Breast epithelium (tissue), 4 donors: ENCODE results near the gene PTPN1. TPM values are rescaled to one million over a fixed set of nuclear protein-coding genes. Genes with fewer than 3 reads are reported as not detected.
"Not testable (repeated sequence)": the region's sequence is repeated elsewhere in the genome, so short reads cannot be mapped to it uniquely, and the experiment has no call there.

Source experiments
- DNase-seq, 2 donors: peaks; one replicate each; pipeline ENCODE4 v3.0.0-alpha.2; 2019; ENCODE audit warnings: low spot score in 2 of 2
- H3K27ac ChIP-seq, 2 donors: fragments of 200-600 bp; sonication (generic) in 1 of 2; one replicate each; pipeline ENCODE4 v1.5.1; 2016 to 2019; ENCODE audit warnings: mild to moderate bottlenecking in 1 of 2
- H3K27me3 ChIP-seq, 2 donors: fragments of 200-600 bp; sonication (generic) in 1 of 2; one replicate each; pipeline versions ENCODE4 v1.5.1 to v1.6.0; 2017 to 2019; ENCODE audit warnings: control low read depth in 1 of 2, mild to moderate bottlenecking in 1 of 2
- H3K36me3 ChIP-seq: fragments of 200-600 bp; one replicate; pipeline ENCODE4 v1.5.1; 2019
- H3K4me1 ChIP-seq, 2 donors: fragments of 200-600 bp; sonication (generic); one replicate each; pipeline ENCODE4 v1.5.1; 2016 to 2019; ENCODE audit warnings: control low read depth in 1 of 2
- H3K4me3 ChIP-seq, 3 donors: fragments of 200-600 bp; sonication (generic); 1 replicate in 2 of 3; 2 replicates in 1 of 3; pipeline ENCODE4 v1.5.1; 2016 to 2019; ENCODE audit warnings: mild to moderate bottlenecking in 3 of 3, moderate library complexity in 2 of 3
- H3K9me3 ChIP-seq, 2 donors: fragments of 200-600 bp; sonication (generic) in 1 of 2; one replicate each; pipeline ENCODE4 v1.5.1; 2016 to 2019; ENCODE audit warnings: control low read depth in 1 of 2
- POLR2A ChIP-seq: fragments of 450-650 bp; IDR thresholded peaks from one replicate; pipeline ENCODE4 v1.6.1; 2016; ENCODE audit warnings: antibody characterized with exemption, mild to moderate bottlenecking, moderate library complexity
- POLR2AphosphoS5 ChIP-seq, 3 donors: sonication (generic); formaldehyde crosslinking; IDR thresholded peaks; one replicate each; pipeline ENCODE4 v1.6.1; 2017; ENCODE audit warnings: antibody characterized with exemption in 3 of 3
- intact Hi-C: fragments of 100-400 bp; cut with DNase I; formaldehyde crosslinking; loops from one replicate; pipeline ENCODE4 v1.15.1; 2023; ENCODE audit warnings: low total_unique reads
- total RNA-seq, 3 donors: library from RNA; depleted of rRNA; stranded (reverse); fragments of >200 nt; gene quantifications; one replicate each; pipeline ENCODE4 v1.1.0, GENCODE V29; 2016
- TF ChIP-seq, protein P1 (sequence below), 3 donors: fragments of 450-650 bp; IDR thresholded peaks; one replicate each; pipeline ENCODE4 v1.5.1; 2016 to 2017; ENCODE audit warnings: antibody characterized with exemption in 3 of 3, mild to moderate bottlenecking in 3 of 3, moderate library complexity in 3 of 3

The PTPN1 gene
- total RNA-seq, 3 donors from 2014 or later, result 23.8 to 29.2 (median 28.5) TPM

DNA sequence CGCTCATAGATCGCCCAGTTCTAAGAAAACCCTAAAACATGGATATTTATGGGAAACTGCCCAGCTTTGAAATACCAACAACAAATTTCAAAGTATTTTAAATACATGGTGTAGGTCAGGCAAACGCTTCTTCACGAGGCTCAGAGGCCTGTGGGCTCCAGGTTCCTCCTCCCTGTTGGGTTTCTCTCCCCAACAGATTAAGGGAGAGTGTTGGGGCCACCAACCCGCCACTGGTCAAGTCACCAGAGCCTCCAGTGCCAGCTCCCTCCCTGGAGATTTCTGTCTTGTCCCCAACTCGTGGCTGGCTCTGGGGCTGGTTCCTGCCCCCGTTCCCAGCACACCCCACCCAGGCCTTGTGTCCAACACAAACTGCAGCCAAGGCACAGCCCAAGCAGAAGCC lies 87.9 kb downstream of the PTPN1 start:
- no peak for DNase-seq
- Histone ChIP-seq H3K9me3 (no peaks in the 10 kb centered on the region), H3K4me3 (no peak overlapping the region), H3K27ac (no peak overlapping the region), H3K4me1 (peaks cover 0 to under 1% of the 10 kb centered on the region in 2 donors), H3K36me3 (no peaks in the 10 kb centered on the region), H3K27me3 (no peaks in the 10 kb centered on the region)
- TF ChIP-seq POLR2AphosphoS5 (IDR thresholded peaks at IDR 0.05), result no peak
- intact Hi-C loops, result no loop called here

DNA sequence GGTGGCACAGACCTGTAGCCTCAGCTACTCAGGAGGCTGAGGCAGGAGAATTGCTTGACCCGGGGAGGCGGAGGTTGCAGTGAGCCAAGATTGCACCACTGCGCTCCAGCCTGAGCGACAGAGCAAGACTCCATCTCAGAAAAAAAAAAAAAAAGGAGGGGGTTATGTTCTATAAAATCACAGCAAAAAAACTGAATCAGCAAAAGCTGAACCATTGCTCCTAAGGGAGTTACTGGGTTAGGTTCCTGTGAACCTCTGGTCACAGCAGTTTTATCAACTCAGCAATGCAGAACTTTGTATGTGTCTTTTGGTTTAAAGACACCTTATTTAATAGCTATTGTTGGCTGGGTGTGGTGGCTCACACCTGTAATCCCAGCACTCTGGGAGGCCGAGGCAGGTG lies 88.6 kb downstream of the PTPN1 start:
- intact Hi-C loops, H3K27me3 ChIP-seq, H3K4me3 ChIP-seq, H3K27ac ChIP-seq, DNase-seq, H3K4me1 ChIP-seq, H3K36me3 ChIP-seq, H3K9me3 ChIP-seq: not testable (repeated sequence)

DNA sequence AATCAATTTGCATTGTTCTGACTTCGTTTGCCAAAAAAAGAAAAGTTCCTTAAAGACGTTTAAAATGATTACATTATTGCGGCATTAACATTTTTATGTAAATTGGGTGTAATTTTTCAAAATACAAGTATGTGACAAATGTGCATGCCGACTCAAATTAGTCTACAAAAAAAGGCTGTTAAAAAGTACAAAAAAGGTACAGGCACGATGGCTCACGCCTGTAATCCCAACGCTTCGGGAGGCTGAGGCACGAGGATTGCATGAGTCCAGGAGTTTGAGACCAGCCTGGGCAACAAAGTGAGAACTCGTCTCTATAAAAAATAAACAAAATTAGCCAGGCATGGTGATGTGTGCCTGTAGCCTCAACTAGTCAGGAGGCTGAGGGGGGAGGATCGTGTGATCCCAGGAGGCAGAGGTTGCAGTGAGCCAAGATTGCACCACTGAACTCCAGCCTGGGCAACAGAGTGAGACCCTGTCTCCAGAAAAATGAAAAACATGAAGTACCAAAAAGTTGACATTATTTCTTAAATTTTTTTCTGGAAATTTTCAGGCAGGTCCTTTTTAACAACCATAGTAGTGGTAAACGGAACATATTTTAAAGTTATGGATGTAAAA lies 90.2 kb downstream of the PTPN1 start:
- no peak overlapping the region for H3K27ac ChIP-seq
- no peaks in the 10 kb centered on the region for H3K27me3 ChIP-seq
- H3K36me3 ChIP-seq, result no peaks in the 10 kb centered on the region
- no peak for DNase-seq
- H3K4me3 ChIP-seq, result no peak overlapping the region
- TF ChIP-seq POLR2AphosphoS5 (IDR thresholded peaks at IDR 0.05) (no peak), POLR2A (no peak)
- TF ChIP-seq, protein P1, sequence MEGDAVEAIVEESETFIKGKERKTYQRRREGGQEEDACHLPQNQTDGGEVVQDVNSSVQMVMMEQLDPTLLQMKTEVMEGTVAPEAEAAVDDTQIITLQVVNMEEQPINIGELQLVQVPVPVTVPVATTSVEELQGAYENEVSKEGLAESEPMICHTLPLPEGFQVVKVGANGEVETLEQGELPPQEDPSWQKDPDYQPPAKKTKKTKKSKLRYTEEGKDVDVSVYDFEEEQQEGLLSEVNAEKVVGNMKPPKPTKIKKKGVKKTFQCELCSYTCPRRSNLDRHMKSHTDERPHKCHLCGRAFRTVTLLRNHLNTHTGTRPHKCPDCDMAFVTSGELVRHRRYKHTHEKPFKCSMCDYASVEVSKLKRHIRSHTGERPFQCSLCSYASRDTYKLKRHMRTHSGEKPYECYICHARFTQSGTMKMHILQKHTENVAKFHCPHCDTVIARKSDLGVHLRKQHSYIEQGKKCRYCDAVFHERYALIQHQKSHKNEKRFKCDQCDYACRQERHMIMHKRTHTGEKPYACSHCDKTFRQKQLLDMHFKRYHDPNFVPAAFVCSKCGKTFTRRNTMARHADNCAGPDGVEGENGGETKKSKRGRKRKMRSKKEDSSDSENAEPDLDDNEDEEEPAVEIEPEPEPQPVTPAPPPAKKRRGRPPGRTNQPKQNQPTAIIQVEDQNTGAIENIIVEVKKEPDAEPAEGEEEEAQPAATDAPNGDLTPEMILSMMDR (IDR thresholded peaks at IDR 0.05), result no peak
- H3K9me3 ChIP-seq, result no peaks in the 10 kb centered on the region
- intact Hi-C loops, result no loop called here
- no peaks in the 10 kb centered on the region for H3K4me1 ChIP-seq

DNA sequence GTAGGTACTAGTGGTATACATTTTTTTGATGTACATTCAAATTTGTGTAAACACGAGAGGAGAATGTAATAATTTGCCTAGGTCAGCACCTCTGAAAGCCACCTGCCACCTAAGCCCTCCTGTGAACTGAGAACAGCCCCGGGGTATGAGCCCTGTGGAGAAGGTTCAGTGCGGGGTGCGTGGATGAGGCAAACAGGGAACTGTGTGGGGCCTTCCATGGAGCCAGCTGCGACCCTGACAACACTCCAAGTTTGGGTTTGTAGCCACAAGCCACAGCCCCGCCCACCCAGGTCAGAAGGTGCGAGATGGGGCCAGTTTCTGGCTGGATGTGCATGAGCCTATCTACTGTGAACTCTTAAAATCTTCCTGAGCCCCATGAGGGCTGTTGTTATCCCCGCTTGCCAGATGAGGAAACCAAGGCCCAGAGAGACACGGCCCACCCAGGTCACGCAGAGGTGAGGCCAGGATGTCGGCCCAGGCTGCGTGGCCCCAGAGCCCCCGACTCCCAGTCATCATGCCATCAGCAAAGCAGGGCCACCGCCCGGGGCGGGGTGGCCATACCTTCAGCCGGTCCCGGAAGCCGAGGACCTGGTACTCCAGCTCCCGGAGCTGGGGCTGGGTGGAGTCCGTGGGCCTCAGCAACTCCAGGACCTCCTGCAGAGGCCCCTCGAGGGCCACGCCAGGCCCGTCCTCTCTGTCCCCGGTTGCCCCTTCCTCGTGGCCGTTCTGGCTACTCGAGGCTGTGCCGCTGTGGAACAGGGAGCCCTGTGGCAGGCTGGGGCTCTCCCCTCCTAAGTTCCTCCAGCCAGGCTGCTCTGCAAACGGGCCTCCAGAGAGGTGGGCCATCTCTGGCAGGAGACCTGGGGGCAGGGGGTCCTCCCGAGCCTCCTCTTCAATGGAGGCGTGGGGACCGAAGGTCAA lies 91.6 kb downstream of the PTPN1 start:
- Histone ChIP-seq H3K4me1 (no peaks in the 10 kb centered on the region), H3K9me3 (no peaks in the 10 kb centered on the region), H3K4me3 (no peak overlapping the region), H3K27ac (no peak overlapping the region), H3K36me3 (no peaks in the 10 kb centered on the region), H3K27me3 (no peaks in the 10 kb centered on the region)
- intact Hi-C loops, result no loop called here
- no peak for DNase-seq
- TF ChIP-seq POLR2A (no peak), POLR2AphosphoS5 (IDR thresholded peaks at IDR 0.05) (no peak)
- TF ChIP-seq, protein P1 (IDR thresholded peaks at IDR 0.05), result no peak

DNA sequence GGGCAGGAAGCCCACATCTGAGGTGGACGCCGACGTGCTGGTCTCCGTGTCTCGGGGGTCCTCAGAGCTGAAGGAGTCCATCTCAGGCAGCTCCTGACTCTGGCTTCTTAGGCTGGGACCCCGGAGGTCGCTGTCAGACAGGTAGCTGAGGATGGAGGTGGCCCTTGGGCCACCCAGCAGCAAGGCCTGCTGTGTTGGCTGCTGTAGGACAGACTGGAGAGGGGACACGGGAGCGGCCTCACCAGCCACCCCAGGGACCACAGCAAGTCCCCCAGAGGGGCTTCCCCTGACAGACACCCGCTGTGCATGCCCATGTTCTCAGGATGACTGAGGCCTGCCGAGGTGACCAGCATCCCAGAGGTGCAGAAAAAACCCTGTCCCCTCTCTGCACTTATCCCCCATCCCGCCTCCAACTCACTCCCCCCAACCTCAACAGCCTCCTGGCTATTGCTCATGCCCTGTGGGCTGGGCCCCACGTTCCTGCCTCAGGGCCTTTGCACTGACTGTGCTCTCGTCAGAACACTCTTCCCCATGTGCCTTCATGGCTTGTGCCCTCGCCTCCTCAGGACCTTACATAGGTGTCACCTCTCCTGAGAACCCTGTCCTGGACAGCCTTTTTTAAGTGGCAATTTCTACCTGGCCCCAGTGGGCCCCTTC lies 92.4 kb downstream of the PTPN1 start:
- Histone ChIP-seq H3K9me3 (no peaks in the 10 kb centered on the region), H3K27me3 (no peaks in the 10 kb centered on the region), H3K36me3 (no peaks in the 10 kb centered on the region), H3K4me1 (no peaks in the 10 kb centered on the region), H3K4me3 (no peak overlapping the region), H3K27ac (no peak overlapping the region)
- TF ChIP-seq, protein P1 (IDR thresholded peaks at IDR 0.05), result no peak
- no peak for TF ChIP-seq POLR2A
- TF ChIP-seq POLR2AphosphoS5 (IDR thresholded peaks at IDR 0.05), result no peak
- DNase-seq, result no peak
- intact Hi-C loops, result no loop called here

DNA sequence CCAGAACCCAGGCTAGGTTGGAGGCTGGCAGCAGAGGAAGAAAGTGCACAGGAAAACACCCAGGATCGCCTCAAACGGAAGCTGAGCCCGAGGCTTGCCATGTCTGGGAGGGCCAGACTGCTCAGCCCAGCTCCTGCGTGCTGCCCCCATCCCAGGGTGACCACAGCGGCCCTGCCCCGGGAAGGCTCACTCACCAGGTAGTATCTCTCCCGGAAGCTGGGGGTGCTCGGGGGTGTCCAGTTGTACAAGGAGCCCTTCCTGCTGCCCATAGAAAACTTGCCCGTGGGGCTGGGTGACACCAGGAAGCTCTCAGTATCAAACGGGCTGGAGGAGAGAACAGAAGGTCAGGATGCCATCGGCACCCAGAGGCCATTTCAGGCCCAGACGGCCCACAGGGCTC lies 94.3 kb downstream of the PTPN1 start:
- H3K9me3 ChIP-seq, result no peaks in the 10 kb centered on the region
- no peaks in the 10 kb centered on the region for H3K27me3 ChIP-seq
- no peaks in the 10 kb centered on the region for H3K4me1 ChIP-seq
- H3K36me3 ChIP-seq, result no peaks in the 10 kb centered on the region
- no peak overlapping the region for H3K27ac ChIP-seq
- no peak overlapping the region for H3K4me3 ChIP-seq
- TF ChIP-seq POLR2AphosphoS5 (IDR thresholded peaks at IDR 0.05) (no peak), POLR2A (no peak)
- TF ChIP-seq, protein P1 (IDR thresholded peaks at IDR 0.05), result no peak
- DNase-seq, result no peak
- intact Hi-C loops, result no loop called here
